ENCODE measurements around the gene AP3S2.

GRCh38 chr15:89785774-89786140 is 108.0 kb downstream of the AP3S2 start:
- TF ChIP-seq CTCF (IDR thresholded peaks at IDR 0.05 in 2 of 3, conservative IDR thresholded peaks at IDR 0.05 in 1 of 3; ENCODE audit: borderline replicate concordance in 1 of 3, insufficient read depth in 1 of 3, low read depth in 2 of 3, low read length in 2 of 3) (no peak), REST (IDR thresholded peaks at IDR 0.05; ENCODE audit: low read depth) (no peak)
